H9 (cell line): Measurements from ENCODE around the gene CCDC9B. TPM values are rescaled to one million over a fixed set of nuclear protein-coding genes. Genes with fewer than 3 reads are reported as not detected.

Source experiments
- DNase-seq: peaks from one replicate; pipeline ENCODE4 v3.0.0-alpha.2; 2017
- H2AFZ ChIP-seq: one replicate; pipeline ENCODE4 v1.6.1; 2013; ENCODE audit warnings: mild to moderate bottlenecking, low read length, control low read depth, moderate library complexity
- H2AK5ac ChIP-seq: 2 replicates; pipeline ENCODE4 v1.6.1; 2013; ENCODE audit warnings: low read length, control low read depth, mixed read lengths; ENCODE audit not compliant: insufficient read length
- H2BK120ac ChIP-seq: one replicate; pipeline ENCODE4 v1.6.1; 2013; ENCODE audit warnings: low read depth, mild to moderate bottlenecking, low read length, control low read depth, inconsistent platforms; ENCODE audit not compliant: poor library complexity, severe bottlenecking
- H2BK12ac ChIP-seq: 2 replicates; pipeline ENCODE4 v1.6.1; 2013; ENCODE audit warnings: low read length, control low read depth, mixed read lengths, low read depth; ENCODE audit not compliant: insufficient read length
- H2BK15ac ChIP-seq: 2 replicates; pipeline ENCODE4 v1.6.1; 2013; ENCODE audit warnings: low read depth, low read length, control low read depth
- H2BK20ac ChIP-seq: one replicate; pipeline ENCODE4 v1.6.1; 2013; ENCODE audit warnings: low read depth, mild to moderate bottlenecking, low read length, control low read depth, inconsistent platforms; ENCODE audit not compliant: poor library complexity, severe bottlenecking
- H2BK5ac ChIP-seq: 2 replicates; pipeline ENCODE4 v1.6.1; 2013; ENCODE audit warnings: low read length, control low read depth, mixed read lengths; ENCODE audit not compliant: insufficient read length
- H3K14ac ChIP-seq: 2 replicates; pipeline ENCODE4 v1.6.1; 2013; ENCODE audit warnings: low read length, control low read depth; ENCODE audit not compliant: insufficient read depth
- H3K18ac ChIP-seq: 2 replicates; pipeline ENCODE4 v1.6.1; 2013; ENCODE audit warnings: low read depth, mild to moderate bottlenecking, mixed read lengths, low read length, control low read depth; ENCODE audit not compliant: insufficient read length
- H3K23ac ChIP-seq: 2 replicates; pipeline ENCODE4 v1.6.1; 2013; ENCODE audit warnings: low read length, control low read depth, mixed read lengths, low read depth; ENCODE audit not compliant: insufficient read length
- H3K23me2 ChIP-seq: 2 replicates; pipeline ENCODE4 v1.6.1; 2013; ENCODE audit warnings: low read depth, mild to moderate bottlenecking, mixed read lengths, low read length, control low read depth; ENCODE audit not compliant: insufficient read length, poor library complexity, severe bottlenecking
- H3K27ac ChIP-seq: 2 replicates; pipeline ENCODE4 v1.5.1; 2013; ENCODE audit warnings: low read length, control low read depth, mixed read lengths, low read depth; ENCODE audit not compliant: insufficient read length
- H3K27me3 ChIP-seq: 2 replicates; pipeline ENCODE4 v1.6.1; 2013; ENCODE audit warnings: low read length, control low read depth, inconsistent platforms; ENCODE audit not compliant: insufficient read depth
- H3K4ac ChIP-seq: 2 replicates; pipeline ENCODE4 v1.6.1; 2013; ENCODE audit warnings: low read depth, mild to moderate bottlenecking, control low read depth, inconsistent platforms, low read length, moderate library complexity
- H3K4me1 ChIP-seq: 2 replicates; pipeline ENCODE4 v1.6.1; 2013; ENCODE audit warnings: low read length, control low read depth, inconsistent platforms; ENCODE audit not compliant: insufficient read depth
- H3K4me2 ChIP-seq: 2 replicates; pipeline ENCODE4 v1.6.1; 2013; ENCODE audit warnings: low read length, control low read depth, mixed read lengths; ENCODE audit not compliant: insufficient read length, insufficient read depth
- H3K56ac ChIP-seq: 2 replicates; pipeline ENCODE4 v1.6.1; 2013; ENCODE audit warnings: low read depth, mild to moderate bottlenecking, mixed read lengths, low read length, control low read depth; ENCODE audit not compliant: insufficient read length
- H3K79me1 ChIP-seq: 2 replicates; pipeline ENCODE4 v1.6.1; 2013; ENCODE audit warnings: low read depth, mild to moderate bottlenecking, moderate library complexity, low read length, control low read depth, inconsistent platforms; ENCODE audit not compliant: insufficient read depth, poor library complexity, severe bottlenecking
- H3K79me2 ChIP-seq: 2 replicates; pipeline ENCODE4 v1.6.1; 2013; ENCODE audit warnings: low read length, control low read depth, inconsistent platforms; ENCODE audit not compliant: insufficient read depth
- H3K9ac ChIP-seq: 2 replicates; pipeline ENCODE4 v1.6.1; 2013; ENCODE audit warnings: low read length, control low read depth, mixed read lengths; ENCODE audit not compliant: insufficient read length; ENCODE audit errors: extremely low read depth
- H3K9me3 ChIP-seq: one replicate; pipeline ENCODE4 v1.6.1; 2013; ENCODE audit warnings: low read depth, low read length, inconsistent platforms; ENCODE audit not compliant: control insufficient read depth
- H3T11ph ChIP-seq: one replicate; pipeline ENCODE4 v1.6.1; 2013; ENCODE audit warnings: mild to moderate bottlenecking, low read length, control low read depth, inconsistent platforms
- H4K20me1 ChIP-seq: one replicate; pipeline ENCODE4 v1.6.1; 2013; ENCODE audit not compliant: control insufficient read depth, insufficient read length, insufficient read depth
- H4K5ac ChIP-seq: 2 replicates; pipeline ENCODE4 v1.6.1; 2013; ENCODE audit warnings: low read depth, mild to moderate bottlenecking, mixed read lengths, low read length, control low read depth; ENCODE audit not compliant: insufficient read length
- H4K8ac ChIP-seq: replicated peaks from 2 replicates; pipeline ENCODE4 v1.6.1; 2013; ENCODE audit warnings: low read length, control low read depth, mixed read lengths, low read depth; ENCODE audit not compliant: insufficient read length
- H4K91ac ChIP-seq: 2 replicates; pipeline ENCODE4 v1.6.1; 2013; ENCODE audit warnings: low read depth, mild to moderate bottlenecking, moderate library complexity, mixed read lengths, low read length, control low read depth; ENCODE audit not compliant: insufficient read length
- H3K27ac Mint-ChIP-seq, 3 experiments: 2 replicates in 2 of 3; 3 replicates in 1 of 3; pipeline ENCODE4 v1.8.0; 2020 to 2021; ENCODE audit warnings: mixed read lengths in 3 of 3, mild to moderate bottlenecking in 1 of 3, moderate library complexity in 1 of 3
- H3K27me3 Mint-ChIP-seq: 2 replicates; pipeline ENCODE4 v1.8.0; 2021; ENCODE audit warnings: low read depth, mild to moderate bottlenecking, moderate library complexity, mixed read lengths
- H3K36me3 Mint-ChIP-seq, 3 experiments: 2 replicates in 2 of 3; 3 replicates in 1 of 3; pipeline ENCODE4 v1.8.0; 2020 to 2021; ENCODE audit warnings: low read depth in 3 of 3, mixed read lengths in 3 of 3; ENCODE audit not compliant: insufficient read depth in 1 of 3
- H3K4me1 Mint-ChIP-seq, 2 experiments: 2 replicates each; pipeline ENCODE4 v1.8.0; 2020; ENCODE audit warnings: mixed read lengths in 2 of 2
- H3K4me3 Mint-ChIP-seq, 2 experiments: 2 replicates in 1 of 2; 3 replicates in 1 of 2; pipeline ENCODE4 v1.8.0; 2020 to 2021; ENCODE audit warnings: mild to moderate bottlenecking in 2 of 2, mixed read lengths in 2 of 2, moderate library complexity in 1 of 2
- H3K9me3 Mint-ChIP-seq, 2 experiments: 2 replicates in 1 of 2; 3 replicates in 1 of 2; pipeline ENCODE4 v1.8.0; 2020; ENCODE audit warnings: mild to moderate bottlenecking in 2 of 2, mixed read lengths in 2 of 2, moderate library complexity in 1 of 2
- WGBS: extraction: QIAGEN DNeasy Blood & Tissue Kit; methylation state at CpG from one replicate; pipeline ENCODE4 v1.1.7; 2013; ENCODE audit warnings: missing lambda C conversion rate, low lambda C conversion rate, mixed read lengths; ENCODE audit not compliant: insufficient read length; ENCODE audit errors: extremely low coverage; 5-methylcytosine and 5-hydroxymethylcytosine counted together
- total RNA-seq: library from RNA; stranded (reverse); gene quantifications from 2 replicates; pipeline ENCODE4 v1.2.1, GENCODE V29; 2021
- TF ChIP-seq, protein P1 (sequence below): fragments of 200-600 bp; sonication (generic); conservative IDR thresholded peaks from 3 replicates; pipeline ENCODE4 v1.8.0; 2021; ENCODE audit warnings: antibody characterized with exemption, mild to moderate bottlenecking

Gene CCDC9B
- total RNA-seq, 1 experiment from 2014 or later = 0.48 TPM

GRCh38 chr15:40345225-40345866 lies 4.6 kb upstream of the CCDC9B start:
- no peak overlapping the region for H2AK5ac ChIP-seq
- H4K8ac ChIP-seq = no peak overlapping the region
- no peak overlapping the region for H3K9ac ChIP-seq
- no peaks in the 10 kb centered on the region for H3K23me2 ChIP-seq
- H4K91ac ChIP-seq = no peak overlapping the region
- peaks cover 9 to 26% of the 10 kb centered on the region in 2 experiments for H3K4me1 Mint-ChIP-seq
- H3K14ac ChIP-seq = no peak overlapping the region
- H3K27ac ChIP-seq = no peak overlapping the region
- H3K23ac ChIP-seq = no peak overlapping the region
- H4K20me1 ChIP-seq = no peaks in the 10 kb centered on the region
- no peak overlapping the region for H2BK120ac ChIP-seq
- no peaks in the 10 kb centered on the region for H3K79me1 ChIP-seq
- no peak overlapping the region for H2AFZ ChIP-seq
- no peak overlapping the region for H2BK5ac ChIP-seq
- H2BK20ac ChIP-seq = no peak overlapping the region
- no peak overlapping the region for H3K27ac Mint-ChIP-seq
- H3T11ph ChIP-seq = no peak overlapping the region
- no peaks in the 10 kb centered on the region for H3K36me3 Mint-ChIP-seq
- peaks cover 8% of the 10 kb centered on the region for H3K27me3 Mint-ChIP-seq
- H3K79me2 ChIP-seq = no peaks in the 10 kb centered on the region
- no peak overlapping the region for H2BK12ac ChIP-seq
- H2BK15ac ChIP-seq = no peak overlapping the region
- H3K4me3 Mint-ChIP-seq = no peak overlapping the region
- WGBS = no CpG with 5 or more reads among the region's 10 CpGs
- H3K4me1 ChIP-seq = no peaks in the 10 kb centered on the region
- no peak overlapping the region for H3K18ac ChIP-seq
- H3K4me2 ChIP-seq = no peak overlapping the region
- no peaks in the 10 kb centered on the region for H3K27me3 ChIP-seq
- H3K4ac ChIP-seq = no peak overlapping the region
- H3K9me3 ChIP-seq = no peaks in the 10 kb centered on the region
- no peak overlapping the region for H3K56ac ChIP-seq
- H4K5ac ChIP-seq = no peak overlapping the region
- no peak for DNase-seq
- H3K9me3 Mint-ChIP-seq = no peaks in the 10 kb centered on the region
- TF ChIP-seq, protein P1, sequence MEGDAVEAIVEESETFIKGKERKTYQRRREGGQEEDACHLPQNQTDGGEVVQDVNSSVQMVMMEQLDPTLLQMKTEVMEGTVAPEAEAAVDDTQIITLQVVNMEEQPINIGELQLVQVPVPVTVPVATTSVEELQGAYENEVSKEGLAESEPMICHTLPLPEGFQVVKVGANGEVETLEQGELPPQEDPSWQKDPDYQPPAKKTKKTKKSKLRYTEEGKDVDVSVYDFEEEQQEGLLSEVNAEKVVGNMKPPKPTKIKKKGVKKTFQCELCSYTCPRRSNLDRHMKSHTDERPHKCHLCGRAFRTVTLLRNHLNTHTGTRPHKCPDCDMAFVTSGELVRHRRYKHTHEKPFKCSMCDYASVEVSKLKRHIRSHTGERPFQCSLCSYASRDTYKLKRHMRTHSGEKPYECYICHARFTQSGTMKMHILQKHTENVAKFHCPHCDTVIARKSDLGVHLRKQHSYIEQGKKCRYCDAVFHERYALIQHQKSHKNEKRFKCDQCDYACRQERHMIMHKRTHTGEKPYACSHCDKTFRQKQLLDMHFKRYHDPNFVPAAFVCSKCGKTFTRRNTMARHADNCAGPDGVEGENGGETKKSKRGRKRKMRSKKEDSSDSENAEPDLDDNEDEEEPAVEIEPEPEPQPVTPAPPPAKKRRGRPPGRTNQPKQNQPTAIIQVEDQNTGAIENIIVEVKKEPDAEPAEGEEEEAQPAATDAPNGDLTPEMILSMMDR = no peak
